HEK293 (cell line): ENCODE data around the gene NKAPD1.

Experiments used
- CTCF ChIA-PET: fragments of 350-600 bp; formaldehyde crosslinking; extraction: SDS; loops from one replicate; lab custom pipeline; 2021; ENCODE audit warnings: antibody characterized with exemption; lab: Yijun Ruan, JAX
- POLR2A ChIA-PET: fragments of 300-600 bp; formaldehyde crosslinking; extraction: SDS; loops from one replicate; lab custom pipeline; 2020; ENCODE audit warnings: antibody characterized with exemption, inconsistent platforms; lab: Yijun Ruan, JAX
- H3K27ac ChIP-seq: fragments of 200-500 bp; sonication (Bioruptor generic); 2 replicates; pipeline ENCODE4 v1.5.1; 2014; ENCODE audit warnings: low read depth, low read length, control low read depth, inconsistent platforms; ENCODE audit errors: extremely low read depth
- H3K36me3 ChIP-seq, 2 experiments: fragments of 200-500 bp in 1 of 2; sonication (Bioruptor generic) in 1 of 2; 1 replicate in 1 of 2; 2 replicates in 1 of 2; pipeline ENCODE4 v1.5.1; 2014 to 2017; ENCODE audit warnings: inconsistent platforms in 2 of 2, low read length in 2 of 2; ENCODE audit not compliant: control insufficient read depth in 2 of 2, insufficient read depth in 1 of 2
- H3K4me1 ChIP-seq: fragments of 200-500 bp; sonication (Bioruptor generic); 2 replicates; pipeline ENCODE4 v1.5.1; 2014; ENCODE audit warnings: mild to moderate bottlenecking, low read length, inconsistent platforms; ENCODE audit not compliant: control insufficient read depth, insufficient read depth
- H3K4me3 ChIP-seq: 2 replicates; pipeline ENCODE4 v1.5.1; 2011; ENCODE audit warnings: low read depth, mild to moderate bottlenecking, control low read depth, low read length, moderate library complexity
- H3K9me3 ChIP-seq: fragments of 200-500 bp; sonication (Bioruptor generic); 2 replicates; pipeline ENCODE4 v1.5.1; 2014; ENCODE audit warnings: low read depth, low read length, inconsistent platforms; ENCODE audit not compliant: control insufficient read depth, insufficient read depth
- CTCF ChIP-seq: fragments of 450-650 bp; formaldehyde crosslinking; IDR thresholded peaks from 2 replicates; pipeline ENCODE4 v1.5.1; 2016; ENCODE audit warnings: missing biosample characterization, missing genetic modification characterization
- EGR2 ChIP-seq: fragments of 450-650 bp; formaldehyde crosslinking; IDR thresholded peaks from 2 replicates; pipeline ENCODE4 v1.5.1; 2016; ENCODE audit warnings: low read depth, missing biosample characterization, missing genetic modification characterization
- ELK4 ChIP-seq: IDR thresholded peaks from 2 replicates; pipeline ENCODE4 v1.6.1; 2011; ENCODE audit warnings: mild to moderate bottlenecking, low read depth, low read length, borderline replicate concordance
- GFI1B ChIP-seq: fragments of 450-650 bp; formaldehyde crosslinking; IDR thresholded peaks from 2 replicates; pipeline ENCODE4 v1.5.1; 2016; ENCODE audit warnings: missing biosample characterization, missing genetic modification characterization
- SCRT1 ChIP-seq: fragments of 450-650 bp; formaldehyde crosslinking; IDR thresholded peaks from 2 replicates; pipeline ENCODE4 v1.5.1; 2016; ENCODE audit warnings: missing biosample characterization, missing genetic modification characterization, borderline replicate concordance
- SETDB1 ChIP-seq: IDR thresholded peaks from one replicate; pipeline ENCODE4 v1.6.1; 2017; ENCODE audit warnings: mild to moderate bottlenecking, low read length, moderate library complexity, mixed read lengths; ENCODE audit not compliant: insufficient read length
- ZBTB1 ChIP-seq: fragments of 450-650 bp; formaldehyde crosslinking; IDR thresholded peaks from 2 replicates; pipeline ENCODE4 v1.5.1; 2016; ENCODE audit warnings: missing biosample characterization, missing genetic modification characterization
- ZNF10 ChIP-seq: fragments of 450-650 bp; formaldehyde crosslinking; IDR thresholded peaks from 2 replicates; pipeline ENCODE4 v1.5.1; 2017; ENCODE audit warnings: missing biosample characterization, missing genetic modification characterization
- ZNF202 ChIP-seq: fragments of 450-650 bp; formaldehyde crosslinking; IDR thresholded peaks from 2 replicates; pipeline ENCODE4 v1.5.1; 2016; ENCODE audit warnings: missing biosample characterization, missing genetic modification characterization, borderline replicate concordance
- ZNF223 ChIP-seq: fragments of 450-650 bp; formaldehyde crosslinking; IDR thresholded peaks from 2 replicates; pipeline ENCODE4 v1.5.1; 2016; ENCODE audit warnings: missing biosample characterization, missing genetic modification characterization
- ZNF280D ChIP-seq: fragments of 450-650 bp; formaldehyde crosslinking; IDR thresholded peaks from 2 replicates; pipeline ENCODE4 v1.5.1; 2016; ENCODE audit warnings: missing biosample characterization, missing genetic modification characterization
- ZNF37A ChIP-seq: fragments of 450-650 bp; IDR thresholded peaks from 2 replicates; pipeline ENCODE4 v1.5.1; 2018; ENCODE audit warnings: missing biosample characterization, missing genetic modification characterization
- ZNF514 ChIP-seq: fragments of 450-650 bp; formaldehyde crosslinking; IDR thresholded peaks from 2 replicates; pipeline ENCODE4 v1.5.1; 2016; ENCODE audit warnings: missing biosample characterization, missing genetic modification characterization
- ZNF548 ChIP-seq: fragments of 450-650 bp; formaldehyde crosslinking; IDR thresholded peaks from 2 replicates; pipeline ENCODE4 v1.5.1; 2016; ENCODE audit warnings: missing biosample characterization, missing genetic modification characterization
- ZNF596 ChIP-seq: fragments of 450-650 bp; IDR thresholded peaks from 2 replicates; pipeline ENCODE4 v1.5.0; 2018; ENCODE audit warnings: missing biosample characterization, mild to moderate bottlenecking, missing genetic modification characterization, moderate library complexity
- ZNF654 ChIP-seq: fragments of 450-650 bp; formaldehyde crosslinking; IDR thresholded peaks from 2 replicates; pipeline ENCODE4 v1.5.1; 2016; ENCODE audit warnings: low read depth, missing biosample characterization, missing genetic modification characterization
- ZSCAN23 ChIP-seq: fragments of 450-650 bp; formaldehyde crosslinking; IDR thresholded peaks from 2 replicates; pipeline ENCODE4 v1.5.1; 2016; ENCODE audit warnings: missing biosample characterization, missing genetic modification characterization

NKAPD1 gene

GRCh38 chr11:112118176-112118575 is 44.1 kb downstream of the NKAPD1 start:
- H3K27ac ChIP-seq, result no peak overlapping the region
- H3K4me3 ChIP-seq, result no peak overlapping the region
- CTCF ChIA-PET, result interaction anchor here (0.6 kb wide), 1 partner anchor 602 kb away, joined by 3 read pairs; no protein-coding TSS in a partner anchor
- POLR2A ChIA-PET, result no interaction called here
- no peaks in the 10 kb centered on the region for H3K36me3 ChIP-seq
- H3K4me1 ChIP-seq, result peaks cover 3% of the 10 kb centered on the region; the same call in 1 of the 2 replicates
- no peaks in the 10 kb centered on the region for H3K9me3 ChIP-seq
- TF ChIP-seq ZNF37A (tag by site-specific recombination), result no peak
- TF ChIP-seq SCRT1 (tag by site-specific recombination), result no peak
- no peak for TF ChIP-seq ZNF10 (tag by site-specific recombination)

- H3K27ac ChIP-seq, result no peak overlapping the region
- TF ChIP-seq ZNF223 (tag by site-specific recombination) (no peak), ZNF654 (no peak)
- peaks cover 3% of the 10 kb centered on the region; the same call in 1 of the 2 replicates for H3K4me1 ChIP-seq
- no peaks in the 10 kb centered on the region for H3K36me3 ChIP-seq
- no peak overlapping the region for H3K4me3 ChIP-seq
- CTCF ChIA-PET, result interaction anchor here (0.6 to 2.4 kb wide), 7 partner anchors 9 to 1071 kb away, joined by 3 to 19 read pairs (median 6); partner anchors contain the start of gene BCO2
- POLR2A ChIA-PET, result no interaction called here
- H3K9me3 ChIP-seq, result no peaks in the 10 kb centered on the region
These were observed 48.0 kb downstream of the NKAPD1 start for GRCh38 chr11:112121981-112122615.

- H3K36me3 ChIP-seq, result no peaks in the 10 kb centered on the region
- TF ChIP-seq EGR2, result no peak
- no peak for TF ChIP-seq CTCF (tag by site-specific recombination)
- TF ChIP-seq GFI1B (tag by site-specific recombination), result no peak
- no peak for TF ChIP-seq SETDB1
- no peak for TF ChIP-seq ZNF514 (tag by site-specific recombination)
- no peak for TF ChIP-seq ZNF596
- TF ChIP-seq ZSCAN23, result no peak
- no peak for TF ChIP-seq ELK4
- no peak for TF ChIP-seq ZNF202
- TF ChIP-seq ZNF548, result no peak
- TF ChIP-seq ZBTB1 (tag by site-specific recombination), result no peak
- TF ChIP-seq ZNF280D (tag by site-specific recombination), result no peak
- TF ChIP-seq, all 188 proteins: peak for 0
- no peak overlapping the region for H3K27ac ChIP-seq
- no peak overlapping the region for H3K4me3 ChIP-seq
- ChIA-PET CTCF (interaction anchor here (2.0 to 2.4 kb wide), 2 partner anchors 10 to 157 kb away, joined by 7 to 19 read pairs; no protein-coding TSS in a partner anchor), POLR2A (no interaction called here)
- no peaks in the 10 kb centered on the region for H3K9me3 ChIP-seq
- peaks cover 3% of the 10 kb centered on the region; the same call in 1 of the 2 replicates for H3K4me1 ChIP-seq
These were observed 49.0 kb downstream of the NKAPD1 start for GRCh38 chr11:112123129-112123528.
